BLaER1 (cell line): ENCODE data around the gene SGPL1.

ENCODE experiments used
- H3K27ac ChIP-seq: shearing (Covaris generic); formaldehyde crosslinking; 2 replicates; pipeline ENCODE4 v1.8.1; 2022
- H3K27me3 ChIP-seq: shearing (Covaris generic); formaldehyde crosslinking; 2 replicates; pipeline ENCODE4 v1.8.1; 2022
- H3K36me3 ChIP-seq: shearing (Covaris generic); formaldehyde crosslinking; 2 replicates; pipeline ENCODE4 v1.8.1; 2022
- H3K4me1 ChIP-seq: shearing (Covaris generic); formaldehyde crosslinking; 2 replicates; pipeline ENCODE4 v1.8.1; 2022
- H3K4me2 ChIP-seq: shearing (Covaris generic); formaldehyde crosslinking; 2 replicates; pipeline ENCODE4 v1.8.1; 2022
- H3K4me3 ChIP-seq: shearing (Covaris generic); formaldehyde crosslinking; 2 replicates; pipeline ENCODE4 v1.8.1; 2022
- H3K9ac ChIP-seq: shearing (Covaris generic); formaldehyde crosslinking; 2 replicates; pipeline ENCODE4 v1.8.1; 2022
- H3K9me3 ChIP-seq: shearing (Covaris generic); formaldehyde crosslinking; 2 replicates; pipeline ENCODE4 v1.8.1; 2022
- H4K20me1 ChIP-seq: shearing (Covaris generic); formaldehyde crosslinking; 2 replicates; pipeline ENCODE4 v1.8.1; 2022
- Cebpa-rat ChIP-seq: shearing (Covaris generic); IDR thresholded peaks from 2 replicates; pipeline ENCODE4 v1.8.1; 2022

The SGPL1 gene

DNA sequence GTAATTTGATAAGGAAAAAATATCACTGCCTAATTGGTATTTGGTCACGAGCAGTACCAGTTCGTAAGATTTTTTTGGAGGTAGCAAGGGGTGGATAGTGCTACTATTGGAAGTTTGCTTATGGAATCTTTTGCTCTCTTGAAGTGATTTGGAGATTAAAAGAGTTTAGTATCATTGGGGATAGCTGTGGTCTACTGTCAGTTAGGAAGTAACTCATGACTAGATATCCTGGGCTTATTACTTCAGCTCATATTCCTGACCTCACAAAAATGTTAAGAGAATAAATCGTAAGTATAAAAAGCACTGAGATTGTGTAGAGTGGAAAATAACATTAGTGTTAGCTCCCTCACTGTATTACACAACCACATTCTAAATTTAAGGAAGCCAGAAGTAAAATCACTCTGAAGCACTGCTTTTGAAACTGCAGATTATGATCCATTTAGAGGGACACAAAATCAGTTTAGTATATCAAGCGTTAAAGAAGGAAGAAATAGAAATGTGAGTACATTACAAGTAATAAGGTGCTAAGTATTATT is 22.6 kb downstream of the SGPL1 start:
- no peak for TF ChIP-seq Cebpa-rat
- no peak overlapping the region for H3K4me3 ChIP-seq
- H3K9ac ChIP-seq: no peak overlapping the region
- H3K27ac ChIP-seq: no peak overlapping the region
- H3K4me2 ChIP-seq: no peak overlapping the region
- H3K4me1 ChIP-seq: peaks cover 3% of the 10 kb centered on the region
- H3K36me3 ChIP-seq: peaks cover 37% of the 10 kb centered on the region
- no peaks in the 10 kb centered on the region for H3K27me3 ChIP-seq
- H4K20me1 ChIP-seq: peaks cover 33% of the 10 kb centered on the region
- peaks cover 11% of the 10 kb centered on the region; the same call in 1 of the 2 replicates for H3K9me3 ChIP-seq

GRCh38 chr10:70840836-70841235 is 25.1 kb downstream of the SGPL1 start:
- Histone ChIP-seq H3K4me1 (no peaks in the 10 kb centered on the region), H3K9me3 (peaks cover 11% of the 10 kb centered on the region; the same call in 1 of the 2 replicates), H3K4me3 (no peak overlapping the region), H3K4me2 (no peak overlapping the region), H3K36me3 (peaks cover 45% of the 10 kb centered on the region), H3K27me3 (no peaks in the 10 kb centered on the region), H3K9ac (no peak overlapping the region), H4K20me1 (peaks cover 18% of the 10 kb centered on the region; the same call in 1 of the 2 replicates), H3K27ac (no peak overlapping the region)
- no peak for TF ChIP-seq Cebpa-rat

GRCh38 chr10:70843333-70843732 is 27.6 kb downstream of the SGPL1 start:
- Histone ChIP-seq H3K27ac (no peak overlapping the region), H3K9me3 (no peaks in the 10 kb centered on the region)
- TF ChIP-seq Cebpa-rat: no peak

GRCh38 chr10:70843776-70844489 is 28.2 kb downstream of the SGPL1 start:
- H3K9ac ChIP-seq: no peak overlapping the region
- H3K9me3 ChIP-seq: no peaks in the 10 kb centered on the region
- H3K27me3 ChIP-seq: no peaks in the 10 kb centered on the region
- no peak overlapping the region for H3K4me3 ChIP-seq
- no peak overlapping the region for H3K27ac ChIP-seq
- H3K4me1 ChIP-seq: no peaks in the 10 kb centered on the region
- H3K4me2 ChIP-seq: no peak overlapping the region
- no peak for TF ChIP-seq Cebpa-rat
- H4K20me1 ChIP-seq: peaks cover 6% of the 10 kb centered on the region; the same call in 1 of the 2 replicates
- peaks cover 40% of the 10 kb centered on the region for H3K36me3 ChIP-seq

More at GRCh38 chr10:70843333-70843732, 27.6 kb downstream of the SGPL1 start:
- no peaks in the 10 kb centered on the region for H3K27me3 ChIP-seq
- peaks cover 6% of the 10 kb centered on the region; the same call in 1 of the 2 replicates for H4K20me1 ChIP-seq
- H3K4me3 ChIP-seq: no peak overlapping the region
- no peak overlapping the region for H3K4me2 ChIP-seq
- H3K36me3 ChIP-seq: peaks cover 36% of the 10 kb centered on the region
- no peaks in the 10 kb centered on the region for H3K4me1 ChIP-seq
- H3K9ac ChIP-seq: no peak overlapping the region

DNA sequence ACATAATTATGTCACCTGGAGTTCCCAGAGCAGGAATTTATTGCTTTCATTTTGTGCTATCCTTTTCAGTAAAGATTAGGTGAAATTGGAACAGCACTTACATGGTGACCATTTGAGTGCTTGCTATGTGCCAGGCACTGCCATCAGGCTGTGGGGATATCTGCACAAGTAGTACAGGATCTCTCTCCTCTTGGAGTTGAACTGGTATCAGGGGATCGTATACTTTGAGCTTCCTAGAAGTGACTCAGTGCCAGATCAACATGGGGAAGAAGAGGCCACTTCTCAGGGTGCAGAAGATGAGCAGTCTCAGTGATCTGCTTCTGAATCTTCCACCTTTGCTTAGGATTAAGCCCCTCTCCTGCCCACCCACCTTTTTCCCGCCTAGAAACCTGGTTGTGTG is 29.5 kb downstream of the SGPL1 start:
- H3K4me2 ChIP-seq: no peak overlapping the region
- no peak for TF ChIP-seq Cebpa-rat

DNA sequence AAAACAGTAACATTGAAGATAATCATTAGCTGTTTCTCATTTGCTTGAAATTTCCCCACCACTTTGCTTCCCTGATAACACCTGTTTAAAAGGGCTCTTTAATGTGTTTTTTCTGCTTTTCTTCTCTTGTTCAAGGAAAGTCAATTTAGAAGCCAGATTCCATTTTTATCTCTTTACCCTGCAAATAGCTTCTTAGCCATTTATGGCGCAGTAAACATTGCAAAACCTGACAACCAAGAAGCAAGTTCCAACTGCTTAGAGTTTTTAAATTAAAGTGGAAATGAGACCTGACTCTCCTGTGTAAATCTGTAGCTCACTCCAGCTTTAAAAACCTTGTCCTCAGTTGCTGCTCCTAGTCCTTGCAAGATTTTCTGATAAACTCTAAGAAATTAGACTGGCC is 30.1 kb downstream of the SGPL1 start:
- H3K27ac ChIP-seq: no peak overlapping the region
- H3K27me3 ChIP-seq: no peaks in the 10 kb centered on the region
- H3K4me2 ChIP-seq: no peak overlapping the region
- peaks cover 34% of the 10 kb centered on the region for H3K36me3 ChIP-seq
- H3K4me3 ChIP-seq: no peak overlapping the region
- no peaks in the 10 kb centered on the region for H3K4me1 ChIP-seq
- no peak for TF ChIP-seq Cebpa-rat
- no peaks in the 10 kb centered on the region for H3K9me3 ChIP-seq
- H3K9ac ChIP-seq: no peak overlapping the region
- peaks cover 6% of the 10 kb centered on the region; the same call in 1 of the 2 replicates for H4K20me1 ChIP-seq

More for the DNA sequence above, 29.5 kb downstream of the SGPL1 start:
- Histone ChIP-seq H3K4me1 (no peaks in the 10 kb centered on the region), H3K27me3 (no peaks in the 10 kb centered on the region), H3K4me3 (no peak overlapping the region), H3K9ac (no peak overlapping the region), H3K27ac (no peak overlapping the region), H4K20me1 (peaks cover 6% of the 10 kb centered on the region; the same call in 1 of the 2 replicates), H3K9me3 (no peaks in the 10 kb centered on the region), H3K36me3 (peaks cover 36% of the 10 kb centered on the region)

DNA sequence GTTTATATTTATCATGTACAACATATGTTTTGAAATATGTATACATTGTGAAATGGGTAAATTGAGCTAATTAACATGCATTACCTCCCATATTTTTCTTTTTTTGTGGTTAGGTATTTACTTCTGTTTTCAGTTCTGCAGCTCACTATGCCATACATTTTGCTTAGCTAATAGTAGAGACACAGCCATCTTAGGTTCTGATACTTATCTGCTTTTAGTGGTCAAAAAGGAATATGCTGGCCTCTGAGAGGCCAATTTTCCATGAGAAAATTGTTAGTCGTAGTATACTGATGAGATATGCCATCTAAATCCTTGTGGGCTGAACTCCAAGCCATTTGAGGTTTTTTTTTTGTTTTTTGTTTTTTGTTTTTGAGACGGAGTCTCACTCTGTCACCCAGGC is 31.0 kb downstream of the SGPL1 start:
- H3K9me3 ChIP-seq: no peaks in the 10 kb centered on the region
- peaks cover 43% of the 10 kb centered on the region for H3K36me3 ChIP-seq
- no peak for TF ChIP-seq Cebpa-rat
- H3K4me1 ChIP-seq: no peaks in the 10 kb centered on the region
- no peak overlapping the region for H3K9ac ChIP-seq
- no peak overlapping the region for H3K27ac ChIP-seq
- H4K20me1 ChIP-seq: peaks cover 6% of the 10 kb centered on the region; the same call in 1 of the 2 replicates
- no peak overlapping the region for H3K4me3 ChIP-seq
- no peaks in the 10 kb centered on the region for H3K27me3 ChIP-seq
- no peak overlapping the region for H3K4me2 ChIP-seq

GRCh38 chr10:70847659-70848360 is 32.1 kb downstream of the SGPL1 start:
- Histone ChIP-seq H3K36me3 (peaks cover 50% of the 10 kb centered on the region), H3K9me3 (no peaks in the 10 kb centered on the region), H3K4me3 (no peak overlapping the region), H3K27ac (no peak overlapping the region), H4K20me1 (peaks cover 4% of the 10 kb centered on the region; the same call in 1 of the 2 replicates), H3K9ac (no peak overlapping the region), H3K27me3 (no peaks in the 10 kb centered on the region), H3K4me1 (no peaks in the 10 kb centered on the region), H3K4me2 (no peak overlapping the region)
- TF ChIP-seq Cebpa-rat: no peak

- Histone ChIP-seq H3K4me3 (no peak overlapping the region), H3K9ac (no peak overlapping the region), H3K27me3 (no peaks in the 10 kb centered on the region), H3K4me2 (no peak overlapping the region), H4K20me1 (no peaks in the 10 kb centered on the region), H3K4me1 (no peaks in the 10 kb centered on the region), H3K27ac (no peak overlapping the region), H3K36me3 (peaks cover 61% of the 10 kb centered on the region), H3K9me3 (no peaks in the 10 kb centered on the region)
- TF ChIP-seq Cebpa-rat: no peak
These were observed 33.9 kb downstream of the SGPL1 start for GRCh38 chr10:70849582-70850016.

- H3K36me3 ChIP-seq: peaks cover 60% of the 10 kb centered on the region
- no peaks in the 10 kb centered on the region for H4K20me1 ChIP-seq
- H3K4me1 ChIP-seq: no peaks in the 10 kb centered on the region
- TF ChIP-seq Cebpa-rat: no peak
- H3K4me3 ChIP-seq: no peak overlapping the region
- no peaks in the 10 kb centered on the region for H3K27me3 ChIP-seq
- H3K9ac ChIP-seq: no peak overlapping the region
- H3K27ac ChIP-seq: no peak overlapping the region
- no peaks in the 10 kb centered on the region for H3K9me3 ChIP-seq
- no peak overlapping the region for H3K4me2 ChIP-seq
These were observed 34.3 kb downstream of the SGPL1 start for GRCh38 chr10:70850097-70850496.
